ENCODE results near the gene CRTC3.

CRTC3 gene

DNA sequence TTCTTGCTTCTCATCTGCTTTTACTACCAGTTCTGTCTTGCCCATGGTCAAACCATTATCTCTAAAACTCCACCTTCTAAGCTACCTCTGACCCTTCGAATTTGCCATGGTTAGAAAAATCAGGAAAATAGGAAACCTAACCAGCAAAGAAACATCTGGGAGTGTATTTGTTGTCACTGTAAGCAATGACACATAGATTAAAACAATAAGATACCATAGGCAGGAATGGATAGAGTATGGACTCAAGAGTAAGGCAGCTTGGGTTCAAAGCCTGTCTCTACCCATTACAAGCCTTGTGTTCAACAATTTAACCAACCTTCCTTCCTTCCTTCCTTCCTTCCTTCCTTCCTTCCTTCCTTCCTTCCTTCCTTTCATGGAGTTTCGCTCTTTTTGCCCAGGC lies 34.9 kb downstream of the CRTC3 start:
- DNase-seq, result no peak

GRCh38 chr15:90565866-90566265 lies 36.1 kb downstream of the CRTC3 start:
- DNase-seq, result no peak

DNA sequence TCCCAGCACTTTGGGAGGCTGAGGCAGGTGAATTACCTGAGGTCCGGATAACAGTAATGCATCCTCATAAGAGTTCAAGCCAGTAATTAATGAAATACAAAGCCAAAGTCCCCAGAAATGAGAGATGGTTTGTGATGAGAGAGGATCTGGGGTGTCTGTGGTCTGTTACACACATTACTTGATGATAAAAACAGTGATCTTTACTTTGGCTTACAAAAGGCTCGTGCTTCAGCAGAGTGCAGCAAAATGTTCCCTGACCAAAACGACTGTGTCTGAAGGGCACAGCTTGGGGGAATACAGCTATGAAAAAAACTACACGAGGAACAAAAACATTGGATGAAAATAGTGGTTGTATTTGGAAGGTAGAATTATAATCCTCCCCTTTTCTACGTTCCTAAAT lies 40.9 kb downstream of the CRTC3 start:
- DNase-seq, result no peak

DNA sequence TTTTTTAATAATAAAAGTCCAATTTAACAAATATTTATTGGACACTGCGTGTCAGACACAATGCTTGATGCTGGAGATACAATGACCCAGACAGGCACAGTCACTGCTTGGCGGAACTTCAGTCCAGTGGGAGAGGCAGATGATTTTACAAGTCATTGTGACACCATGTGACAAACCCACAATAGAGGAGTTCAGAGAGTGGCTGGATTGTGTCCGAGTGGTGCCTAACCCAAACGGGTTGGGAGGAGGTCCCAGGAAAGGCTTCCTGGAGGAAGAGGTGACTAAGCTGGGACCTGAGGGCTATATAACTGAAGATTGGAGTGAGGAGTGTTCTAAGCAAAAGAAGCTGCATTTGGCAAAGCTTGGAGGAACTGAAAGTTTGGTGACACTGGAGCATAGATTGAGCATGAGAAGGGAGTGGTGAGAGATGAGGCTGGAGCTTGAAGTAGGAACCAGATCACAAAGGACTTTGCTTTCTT lies 41.4 kb downstream of the CRTC3 start:
- no peak for DNase-seq

- DNase-seq, result no peak
These were observed 43.2 kb downstream of the CRTC3 start for GRCh38 chr15:90572893-90573292.

DNA sequence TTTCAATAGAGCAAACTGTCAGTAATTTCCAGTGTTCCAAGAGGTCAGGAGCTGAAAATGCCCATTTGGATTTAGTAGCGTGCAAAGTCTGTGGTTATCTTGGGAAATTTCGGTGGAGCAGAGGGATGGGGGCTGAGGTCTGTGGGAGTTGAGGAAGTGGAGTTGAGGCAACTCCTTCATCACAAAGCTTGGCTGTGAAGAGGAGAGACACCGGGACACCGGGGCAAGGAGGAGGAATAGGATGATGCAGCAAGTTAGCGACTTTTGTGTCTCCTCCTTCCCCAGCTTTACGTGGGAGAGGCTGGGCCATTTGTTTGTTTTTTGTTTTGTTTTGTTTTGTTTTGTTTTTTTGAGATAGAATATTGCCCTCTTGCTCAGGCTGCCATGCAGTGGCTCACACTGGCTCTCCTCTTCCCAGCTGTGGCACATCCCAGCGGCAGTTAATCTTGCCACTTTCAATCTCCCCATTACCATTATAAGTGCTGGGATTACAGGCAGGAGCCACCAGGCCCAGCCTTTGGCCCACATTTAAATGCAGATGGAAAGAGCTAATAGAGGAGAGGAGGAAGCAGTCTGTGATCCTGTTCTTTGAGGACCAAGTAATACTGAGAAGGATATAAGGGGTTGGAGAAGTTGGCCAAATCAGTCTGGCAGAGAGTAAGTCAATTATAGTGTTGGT lies 47.1 kb downstream of the CRTC3 start:
- no peak for DNase-seq

GRCh38 chr15:90579213-90579612 lies 49.5 kb downstream of the CRTC3 start:
- no peak for DNase-seq

GRCh38 chr15:90580099-90580498 lies 50.4 kb downstream of the CRTC3 start:
- no peak for DNase-seq

- DNase-seq, result no peak
These were observed 50.8 kb downstream of the CRTC3 start for GRCh38 chr15:90580541-90580940.

DNA sequence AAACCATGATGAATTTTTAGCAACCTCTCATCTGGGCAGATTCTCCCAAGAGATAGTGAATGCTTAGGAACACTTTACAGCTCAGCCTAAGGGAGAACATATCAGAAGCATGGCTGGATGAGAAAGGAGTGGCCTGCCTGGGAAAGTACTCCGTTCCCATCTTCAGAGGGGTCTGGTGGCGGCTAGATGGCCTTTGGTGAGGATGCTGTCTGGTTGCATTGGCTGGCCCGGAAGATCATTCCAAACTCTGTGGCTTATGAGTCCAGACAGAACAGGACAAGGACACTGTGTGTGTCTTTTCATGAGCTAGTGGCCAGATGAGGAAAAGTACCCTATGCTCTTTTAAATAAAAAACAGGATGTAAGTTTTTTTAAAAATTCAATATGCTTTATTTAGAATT lies 51.2 kb downstream of the CRTC3 start:
- DNase-seq, result no peak

- no peak for DNase-seq
These were observed 52.1 kb downstream of the CRTC3 start for GRCh38 chr15:90581771-90582352.

- peak; percentile 41 for DNase-seq
These were observed 52.8 kb downstream of the CRTC3 start for GRCh38 chr15:90582553-90582952.

DNA sequence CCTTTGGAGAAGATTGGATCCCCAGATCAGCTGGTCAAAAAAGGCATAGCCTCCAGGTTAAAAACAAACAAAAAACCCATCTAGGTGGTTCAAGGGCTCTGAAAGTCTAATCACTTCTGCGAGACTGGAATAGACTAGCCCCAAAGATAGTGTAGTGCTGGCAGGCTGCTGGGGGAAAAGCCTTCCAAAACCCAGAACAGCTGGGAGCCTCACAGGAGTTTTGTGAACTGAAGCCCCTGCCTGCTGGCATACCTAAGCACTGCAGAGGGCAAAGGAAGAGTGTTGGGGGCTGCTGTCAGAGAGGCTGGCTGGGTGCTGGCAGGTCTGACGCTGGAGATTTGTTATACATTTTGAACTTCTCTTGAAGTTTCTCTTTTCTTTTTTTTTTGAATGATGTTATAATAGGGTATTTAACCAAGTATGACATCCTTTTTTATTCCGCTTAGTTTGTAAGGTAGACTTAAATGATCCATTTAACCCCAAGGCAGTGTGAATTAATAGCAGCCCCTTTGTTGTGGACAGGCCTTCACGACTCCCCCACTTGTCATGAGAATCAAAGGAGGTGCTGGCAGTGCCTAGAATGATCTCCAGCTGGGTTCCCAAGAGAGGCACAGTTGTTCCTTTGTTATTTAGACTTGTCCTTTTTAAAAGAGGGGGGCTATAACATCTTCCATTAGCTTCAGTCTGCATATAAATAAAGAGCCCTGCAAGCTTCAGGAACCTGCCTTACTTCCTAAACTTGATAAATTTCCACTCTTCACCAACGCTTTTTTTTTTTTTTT lies 53.9 kb downstream of the CRTC3 start:
- DNase-seq, result no peak

DNA sequence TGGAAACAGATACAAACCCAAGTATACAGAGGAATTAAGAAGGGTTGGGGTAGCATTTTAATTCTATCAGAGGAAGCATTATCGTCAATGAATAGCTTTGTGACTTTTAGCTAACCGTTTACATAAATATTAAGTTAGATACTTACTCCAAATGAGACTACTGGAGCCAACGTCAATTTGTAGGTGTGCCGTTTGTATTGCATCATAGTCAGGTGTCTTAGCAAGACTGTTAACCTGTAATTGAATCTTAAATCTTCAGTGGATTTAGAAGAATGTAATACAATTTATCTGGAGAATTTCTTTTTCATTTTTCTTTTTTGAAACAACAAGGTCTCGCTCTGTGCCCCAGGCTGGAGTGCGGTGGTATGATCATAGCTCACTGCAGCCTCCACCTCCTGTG lies 55.1 kb downstream of the CRTC3 start:
- DNase-seq, result no peak

GRCh38 chr15:90585863-90586262 lies 56.1 kb downstream of the CRTC3 start:
- no peak for DNase-seq

- DNase-seq, result no peak
These were observed 57.2 kb downstream of the CRTC3 start for GRCh38 chr15:90586948-90587347.

- no peak for DNase-seq
These were observed 58.7 kb downstream of the CRTC3 start for GRCh38 chr15:90588427-90588826.

DNA sequence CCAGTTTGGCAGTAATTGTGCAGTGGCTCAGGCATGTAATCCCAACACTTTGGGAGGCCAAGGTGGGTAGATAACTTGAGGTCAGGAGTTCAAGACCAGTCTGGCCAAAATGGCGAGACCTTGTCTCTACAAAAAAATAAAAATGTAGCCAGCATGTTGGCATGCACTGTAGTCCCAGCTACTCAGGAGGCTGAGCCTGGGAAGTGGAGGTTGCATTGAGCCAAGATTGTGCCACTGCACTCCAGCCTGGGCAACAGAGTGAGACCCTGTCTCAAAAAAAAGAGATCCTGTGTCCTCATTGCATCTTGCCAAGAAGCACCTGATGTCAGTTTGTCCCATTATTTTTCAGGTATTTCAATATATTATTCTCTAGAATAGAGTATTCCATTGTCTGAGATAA lies 61.8 kb downstream of the CRTC3 start:
- DNase-seq, result no peak

GRCh38 chr15:90592131-90592881 lies 62.6 kb downstream of the CRTC3 start:
- DNase-seq, result no peak

- DNase-seq, result no peak
These were observed 63.9 kb downstream of the CRTC3 start for GRCh38 chr15:90593499-90594158.

- DNase-seq, result no peak
These were observed 64.6 kb downstream of the CRTC3 start for GRCh38 chr15:90594301-90594738.

DNA sequence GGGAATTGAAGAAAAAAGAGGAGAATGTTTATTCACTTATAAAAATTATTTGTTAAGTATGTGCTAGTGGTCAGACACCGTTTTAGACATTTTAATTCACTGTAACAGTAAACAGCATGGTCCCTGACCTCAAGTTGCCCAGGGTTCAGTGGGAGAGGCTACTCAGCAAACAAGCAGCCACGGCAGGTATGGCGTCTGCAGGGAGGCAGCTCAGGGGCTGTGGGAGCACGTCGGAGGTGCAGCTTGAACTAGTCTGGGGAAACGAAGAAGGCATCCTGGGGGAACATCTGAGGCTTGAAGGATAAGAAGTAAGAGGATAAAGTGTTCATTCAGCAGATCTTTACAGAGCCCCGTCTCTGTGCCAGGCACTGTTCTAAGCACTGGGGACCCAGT lies 66.0 kb downstream of the CRTC3 start:
- no peak for DNase-seq

- DNase-seq, result no peak
These were observed 67.2 kb downstream of the CRTC3 start for GRCh38 chr15:90596943-90597342.

Measured in eye (tissue), 1 donor.